Body of pancreas (tissue), 4 donors: ENCODE data around the gene HADHB. TPM values are rescaled to one million over a fixed set of nuclear protein-coding genes. Genes with fewer than 3 reads are reported as not detected.

Experiments
- ATAC-seq: fragments of 150-250 bp; one replicate; pipeline ENCODE4 v1.9.1; 2016
- DNase-seq, 4 donors: peaks; one replicate each; pipeline ENCODE4 v3.0.0-alpha.2; 2019
- H3K27ac ChIP-seq, 4 donors: fragments of 200-600 bp; sonication (generic); 1 replicate in 3 of 4; 2 replicates in 1 of 4; pipeline versions ENCODE4 v1.5.1 to v1.6.1; 2016 to 2019; ENCODE audit warnings: mild to moderate bottlenecking in 1 of 4, mixed read lengths in 1 of 4, moderate library complexity in 1 of 4
- H3K27me3 ChIP-seq, 2 donors: fragments of 200-600 bp; sonication (generic); one replicate each; pipeline ENCODE4 v1.6.0; 2016; ENCODE audit warnings: mild to moderate bottlenecking in 1 of 2
- H3K36me3 ChIP-seq, 2 donors: fragments of 200-600 bp; sonication (generic); replicated peaks in 1 of 2; 2 replicates each; pipeline ENCODE4 v1.5.1; 2016; ENCODE audit warnings: low read depth in 2 of 2; ENCODE audit not compliant: insufficient read depth in 1 of 2
- H3K4me1 ChIP-seq: fragments of 200-600 bp; sonication (generic); one replicate; pipeline ENCODE4 v1.6.0; 2016
- H3K4me3 ChIP-seq, 2 donors: fragments of 200-600 bp; sonication (generic); 1 replicate in 1 of 2; 2 replicates in 1 of 2; pipeline ENCODE4 v1.5.1; 2016 to 2019
- H3K9me3 ChIP-seq, 3 donors: fragments of 200-600 bp; sonication (generic); 1 replicate in 2 of 3; 2 replicates in 1 of 3; pipeline ENCODE4 v1.5.1; 2016
- POLR2A ChIP-seq, 3 donors: fragments of 450-650 bp; IDR thresholded peaks; one replicate each; pipeline ENCODE4 v1.6.1; 2016; ENCODE audit warnings: antibody characterized with exemption in 3 of 3, mild to moderate bottlenecking in 2 of 3
- WGBS, 2 donors: methylation state at CpG; one replicate each; pipeline ENCODE4 v1.1.5; 2017; 5-methylcytosine and 5-hydroxymethylcytosine counted together
- intact Hi-C: fragments of 100-400 bp; cut with DNase I; formaldehyde crosslinking; loops from one replicate; pipeline ENCODE4 v1.15.1; 2023
- total RNA-seq, 2 donors: library from RNA; depleted of rRNA; stranded (reverse); fragments of >200 nt; gene quantifications; one replicate each; pipeline ENCODE4 v1.1.0, GENCODE V29; 2016
- TF ChIP-seq, protein P1 (sequence below), 7 experiments: fragments of 450-650 bp in 4 of 7; fragments of 200-600 bp in 3 of 7; sonication (generic) in 3 of 7; IDR thresholded peaks; one replicate each; pipeline ENCODE4 v1.5.1; 2016 to 2019; ENCODE audit warnings: antibody characterized with exemption in 7 of 7

Gene HADHB
- total RNA-seq, 2 donors from 2014 or later: 108 to 127 TPM

DNA sequence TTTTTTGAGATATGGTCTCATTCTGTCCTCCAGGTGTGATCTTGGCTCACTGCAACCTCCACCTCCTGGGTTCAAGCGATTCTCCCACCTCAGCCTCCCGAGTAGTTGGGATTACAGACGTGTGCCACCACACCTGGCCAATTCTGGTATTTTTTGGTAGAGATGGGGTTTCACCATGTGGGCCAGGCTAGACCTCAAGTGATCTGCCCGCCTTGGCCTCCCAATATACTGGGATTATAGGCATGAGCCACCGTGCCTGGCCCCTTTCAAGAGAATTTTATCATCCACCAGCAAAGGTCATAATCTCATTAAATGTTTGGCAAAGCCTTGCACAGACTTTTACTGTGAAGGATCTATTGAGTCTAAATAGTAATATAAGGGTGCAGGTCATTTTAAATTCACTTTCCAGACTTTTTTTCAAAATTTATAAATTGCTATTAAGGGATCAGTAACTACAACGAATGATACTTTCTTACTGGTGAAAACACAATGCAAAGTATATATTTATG lies 2.8 kb upstream of the HADHB start:
- no peak overlapping the region for H3K4me3 ChIP-seq
- H3K36me3 ChIP-seq: no peaks in the 10 kb centered on the region
- no peaks in the 10 kb centered on the region for H3K27me3 ChIP-seq
- peaks cover 67% of the 10 kb centered on the region for H3K4me1 ChIP-seq
- 40 to 44% methylated on average over 6 of the region's 6 CpGs for WGBS, 2 donors
- ATAC-seq: no peak
- H3K9me3 ChIP-seq: no peaks in the 10 kb centered on the region
- intact Hi-C loops: no loop called here
- no peak for TF ChIP-seq POLR2A (IDR thresholded peaks at IDR 0.05)
- TF ChIP-seq, protein P1, sequence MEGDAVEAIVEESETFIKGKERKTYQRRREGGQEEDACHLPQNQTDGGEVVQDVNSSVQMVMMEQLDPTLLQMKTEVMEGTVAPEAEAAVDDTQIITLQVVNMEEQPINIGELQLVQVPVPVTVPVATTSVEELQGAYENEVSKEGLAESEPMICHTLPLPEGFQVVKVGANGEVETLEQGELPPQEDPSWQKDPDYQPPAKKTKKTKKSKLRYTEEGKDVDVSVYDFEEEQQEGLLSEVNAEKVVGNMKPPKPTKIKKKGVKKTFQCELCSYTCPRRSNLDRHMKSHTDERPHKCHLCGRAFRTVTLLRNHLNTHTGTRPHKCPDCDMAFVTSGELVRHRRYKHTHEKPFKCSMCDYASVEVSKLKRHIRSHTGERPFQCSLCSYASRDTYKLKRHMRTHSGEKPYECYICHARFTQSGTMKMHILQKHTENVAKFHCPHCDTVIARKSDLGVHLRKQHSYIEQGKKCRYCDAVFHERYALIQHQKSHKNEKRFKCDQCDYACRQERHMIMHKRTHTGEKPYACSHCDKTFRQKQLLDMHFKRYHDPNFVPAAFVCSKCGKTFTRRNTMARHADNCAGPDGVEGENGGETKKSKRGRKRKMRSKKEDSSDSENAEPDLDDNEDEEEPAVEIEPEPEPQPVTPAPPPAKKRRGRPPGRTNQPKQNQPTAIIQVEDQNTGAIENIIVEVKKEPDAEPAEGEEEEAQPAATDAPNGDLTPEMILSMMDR (IDR thresholded peaks at IDR 0.05): no peak
- no peak for DNase-seq
- H3K27ac ChIP-seq: peak overlapping the region in 3 of 4 donors; percentile 97 to 99 (median 98)

DNA sequence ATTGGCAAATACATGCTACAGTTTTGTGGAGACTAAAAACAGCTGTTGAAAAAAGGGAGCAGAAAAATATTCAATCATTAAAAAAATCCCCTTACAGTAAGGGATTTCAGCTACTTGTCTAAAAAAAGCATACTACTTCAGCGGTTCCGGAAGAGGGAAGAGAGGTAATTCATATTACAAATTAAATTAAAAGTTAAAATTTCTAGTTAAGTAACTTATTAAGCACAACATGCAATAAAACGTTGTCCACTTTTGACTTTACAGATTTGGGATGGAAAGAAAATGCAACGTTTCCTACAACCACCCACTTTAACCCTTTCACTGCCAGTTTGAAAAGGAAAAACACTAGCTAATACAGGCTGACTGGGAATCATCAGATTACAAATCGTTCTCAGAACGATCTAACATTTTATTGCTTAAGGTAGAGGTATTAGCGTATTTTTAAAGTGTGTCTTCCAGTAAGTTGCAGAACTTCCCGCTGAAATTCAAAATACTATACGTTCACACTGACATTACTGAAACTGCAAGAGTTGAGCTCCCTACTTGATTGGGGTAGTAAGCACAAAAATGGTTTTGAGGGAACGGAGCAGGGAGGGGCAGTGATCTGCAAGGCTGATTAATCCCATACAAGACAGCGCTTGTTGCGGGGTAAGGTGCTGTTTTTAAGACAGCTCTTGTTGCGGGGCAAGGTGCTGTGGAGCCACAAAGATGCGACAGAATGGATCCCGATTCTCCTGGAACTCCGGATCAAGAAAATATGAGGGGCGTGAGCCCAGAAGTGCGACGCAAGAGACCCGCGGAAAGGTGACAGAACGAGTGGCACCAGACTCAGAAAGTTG lies 1.1 kb upstream of the HADHB start:
- Histone ChIP-seq H3K27ac (peak overlapping the region; percentile 96 to 99 (median 98)), H3K36me3 (no peaks in the 10 kb centered on the region), H3K27me3 (no peaks in the 10 kb centered on the region), H3K4me1 (peaks cover 58% of the 10 kb centered on the region), H3K9me3 (no peaks in the 10 kb centered on the region), H3K4me3 (peak overlapping the region; percentile 80 to 94)
- WGBS, 2 donors: 0 to 1% methylated on average over 22 of the region's 22 CpGs
- intact Hi-C loops: no loop called here
- TF ChIP-seq POLR2A (IDR thresholded peaks at IDR 0.05): no peak
- TF ChIP-seq, protein P1 (IDR thresholded peaks at IDR 0.05): no peak
- ATAC-seq (no peak), DNase-seq (peak in 2 of 4 donors; percentile 6 to 9)

- H3K27me3 ChIP-seq: no peaks in the 10 kb centered on the region
- peaks cover 57% of the 10 kb centered on the region for H3K4me1 ChIP-seq
- TF ChIP-seq, protein P1 (IDR thresholded peaks at IDR 0.05): no peak
- no peak for TF ChIP-seq POLR2A (IDR thresholded peaks at IDR 0.05)
- 0 to 1% methylated on average over 10 to 21 of the region's 21 CpGs for WGBS, 2 donors
- peak in 2 of 4 donors; percentile 28 to 52 for DNase-seq
- H3K27ac ChIP-seq: peak overlapping the region; percentile 96 to 99 (median 98)
- intact Hi-C loops: no loop called here
- H3K4me3 ChIP-seq: peak overlapping the region; percentile 80 to 94
- peak; percentile 13 for ATAC-seq
- H3K9me3 ChIP-seq: no peaks in the 10 kb centered on the region
- H3K36me3 ChIP-seq: no peaks in the 10 kb centered on the region
Measured at GRCh38 chr2:26245231-26245732, 543 bp downstream of the HADHB start.

DNA sequence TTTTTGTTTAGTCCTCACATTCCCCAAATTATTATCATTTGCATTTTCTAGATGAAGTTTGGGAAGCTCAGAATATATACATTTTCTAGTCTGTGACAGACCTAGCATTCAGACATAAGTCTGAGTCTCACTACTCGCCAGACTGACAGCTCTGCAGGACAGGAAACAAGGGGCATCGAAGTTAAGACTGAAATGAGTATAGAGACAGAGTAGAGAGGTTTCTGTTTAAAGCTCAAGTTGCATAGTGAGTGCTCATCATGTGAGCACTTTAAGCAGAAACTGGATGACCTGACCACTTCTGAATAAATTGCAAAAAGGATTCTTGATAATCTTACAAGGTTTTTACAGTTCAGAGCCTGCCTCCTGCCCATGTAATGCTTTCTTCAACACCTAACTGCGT lies 1.1 kb downstream of the HADHB start:
- intact Hi-C loops: no loop called here
- Histone ChIP-seq H3K36me3 (no peaks in the 10 kb centered on the region), H3K9me3 (no peaks in the 10 kb centered on the region), H3K4me3 (no peak overlapping the region), H3K4me1 (peaks cover 54% of the 10 kb centered on the region), H3K27ac (peak overlapping the region in 3 of 4 donors; percentile 96 to 99 (median 98)), H3K27me3 (no peaks in the 10 kb centered on the region)
- WGBS, 2 donors: 14 to 17% methylated on average over 3 of the region's 3 CpGs
- DNase-seq (no peak), ATAC-seq (no peak)
- TF ChIP-seq, protein P1 (IDR thresholded peaks at IDR 0.05): no peak
- no peak for TF ChIP-seq POLR2A (IDR thresholded peaks at IDR 0.05)
